ENCODE results near the gene PALLD. TPM values are rescaled to one million over a fixed set of nuclear protein-coding genes. Genes with fewer than 3 reads are reported as not detected.

PALLD gene
- total RNA-seq, 4 donors from 2014 or later, result 1,036 to 2,270 (median 2,202) TPM

GRCh38 chr4:168501407-168501806 is 4.6 kb downstream of the PALLD start:
- Histone ChIP-seq H3K27ac (no peak overlapping the region), H3K4me3 (no peak overlapping the region), H3K9me3 (no peaks in the 10 kb centered on the region), H3K4me1 (no peaks in the 10 kb centered on the region), H3K27me3 (no peaks in the 10 kb centered on the region), H3K36me3 (no peaks in the 10 kb centered on the region)
- WGBS, 2 donors (ENCODE audit: low coverage in 1 of 2), result 93 to 94% methylated on average over 3 of the region's 3 CpGs
- ATAC-seq, result no peak
- TF ChIP-seq POLR2A (IDR thresholded peaks at IDR 0.05), result no peak
- no peak for TF ChIP-seq EP300 (IDR thresholded peaks at IDR 0.05)
- no peak for TF ChIP-seq CTCF (IDR thresholded peaks at IDR 0.05)
- TF ChIP-seq POLR2AphosphoS5 (IDR thresholded peaks at IDR 0.05), result no peak

GRCh38 chr4:168502861-168503260 is 6.0 kb downstream of the PALLD start:
- Histone ChIP-seq H3K27ac (no peak overlapping the region), H3K9me3 (no peaks in the 10 kb centered on the region), H3K4me3 (no peak overlapping the region), H3K27me3 (no peaks in the 10 kb centered on the region), H3K36me3 (no peaks in the 10 kb centered on the region), H3K4me1 (no peaks in the 10 kb centered on the region)
- no peak for ATAC-seq
- TF ChIP-seq CTCF (IDR thresholded peaks at IDR 0.05), result no peak
- no peak for TF ChIP-seq POLR2A (IDR thresholded peaks at IDR 0.05)
- no peak for TF ChIP-seq POLR2AphosphoS5 (IDR thresholded peaks at IDR 0.05)
- no peak for TF ChIP-seq EP300 (IDR thresholded peaks at IDR 0.05)
- 54 to 86% methylated on average over 1 to 5 of the region's 6 CpGs for WGBS, 2 donors (ENCODE audit: low coverage in 1 of 2)

GRCh38 chr4:168503652-168504362 is 7.0 kb downstream of the PALLD start:
- Histone ChIP-seq H3K4me3 (no peak overlapping the region), H3K4me1 (no peaks in the 10 kb centered on the region), H3K9me3 (no peaks in the 10 kb centered on the region), H3K27ac (no peak overlapping the region), H3K27me3 (no peaks in the 10 kb centered on the region), H3K36me3 (no peaks in the 10 kb centered on the region)
- TF ChIP-seq CTCF (IDR thresholded peaks at IDR 0.05) (no peak), POLR2AphosphoS5 (IDR thresholded peaks at IDR 0.05) (peak; percentile 43)
- ATAC-seq, result peak; percentile 43
- WGBS, 2 donors (ENCODE audit: low coverage in 1 of 2), result 78 to 85% methylated on average over 7 of the region's 9 CpGs

GRCh38 chr4:168504526-168504925 is 7.7 kb downstream of the PALLD start:
- TF ChIP-seq CTCF (IDR thresholded peaks at IDR 0.05) (no peak), POLR2A (IDR thresholded peaks at IDR 0.05) (no peak), POLR2AphosphoS5 (IDR thresholded peaks at IDR 0.05) (no peak), EP300 (IDR thresholded peaks at IDR 0.05) (no peak)
- no peak overlapping the region for H3K4me3 ChIP-seq
- H3K9me3 ChIP-seq, result no peaks in the 10 kb centered on the region
- 84 to 91% methylated on average over 2 to 3 of the region's 3 CpGs for WGBS, 2 donors (ENCODE audit: low coverage in 1 of 2)
- no peaks in the 10 kb centered on the region for H3K36me3 ChIP-seq
- no peaks in the 10 kb centered on the region for H3K27me3 ChIP-seq
- no peaks in the 10 kb centered on the region for H3K4me1 ChIP-seq
- no peak overlapping the region for H3K27ac ChIP-seq
- ATAC-seq, result no peak

- H3K4me1 ChIP-seq, result no peaks in the 10 kb centered on the region
- H3K27ac ChIP-seq, result no peak overlapping the region
- no peak overlapping the region for H3K4me3 ChIP-seq
- TF ChIP-seq EP300 (IDR thresholded peaks at IDR 0.05) (no peak), CTCF (IDR thresholded peaks at IDR 0.05) (no peak), POLR2A (IDR thresholded peaks at IDR 0.05) (no peak), POLR2AphosphoS5 (IDR thresholded peaks at IDR 0.05) (no peak)
- ATAC-seq, result no peak
- H3K9me3 ChIP-seq, result no peaks in the 10 kb centered on the region
- WGBS, 2 donors (ENCODE audit: low coverage in 1 of 2), result 71 to 78% methylated on average over 1 of the region's 1 CpG
- H3K36me3 ChIP-seq, result no peaks in the 10 kb centered on the region
- no peaks in the 10 kb centered on the region for H3K27me3 ChIP-seq
Measured at GRCh38 chr4:168506014-168506413, 9.2 kb downstream of the PALLD start.

Data from gastroesophageal sphincter (tissue), 4 donors.